B cell (primary cell): Measurements from ENCODE around the gene GARS1. TPM values are rescaled to one million over a fixed set of nuclear protein-coding genes. Genes with fewer than 3 reads are reported as not detected.

Experiments used
- ATAC-seq: fragments of 200-7000 bp; cut with Tn5 transposase; one replicate; pipeline ENCODE4 v1.10.0; 2021; ENCODE audit warnings: low read depth, mild to moderate bottlenecking, moderate number of reproducible peaks, moderate library complexity
- CTCF ChIA-PET: fragments of 350-600 bp; sonication (Branson Sonifier 250); formaldehyde crosslinking; loops from one replicate; lab custom pipeline; 2021; ENCODE audit warnings: antibody characterized with exemption, inconsistent platforms; lab: Charles Lee
- POLR2A ChIA-PET: fragments of 350-600 bp; sonication (Branson Sonifier 250); formaldehyde crosslinking; loops from one replicate; lab custom pipeline; 2021; ENCODE audit warnings: antibody characterized with exemption; lab: Charles Lee
- DNase-seq: peaks from one replicate; pipeline ENCODE4 v3.0.0; 2013
- H2AFZ ChIP-seq: 2 replicates; pipeline ENCODE4 v1.6.1; 2012; ENCODE audit warnings: mild to moderate bottlenecking, low read depth, low read length; ENCODE audit not compliant: insufficient read depth, poor library complexity, severe bottlenecking
- H3K27ac ChIP-seq, 2 donors: 1 replicate in 1 of 2; 2 replicates in 1 of 2; pipeline ENCODE4 v1.5.1; 2012 to 2013; ENCODE audit warnings: low read length in 2 of 2, mild to moderate bottlenecking in 2 of 2, moderate library complexity in 1 of 2
- H3K27me3 ChIP-seq, 4 experiments: fragments of 200-600 bp in 1 of 4; sonication (generic) in 1 of 4; replicated peaks in 1 of 4; 1 replicate in 2 of 4; 2 replicates in 2 of 4; pipeline versions ENCODE4 v1.6.1 to v1.7.0; 2013 to 2016; ENCODE audit warnings: low read length in 3 of 4, mild to moderate bottlenecking in 2 of 4, mixed read lengths in 1 of 4, moderate library complexity in 1 of 4; ENCODE audit not compliant: insufficient read depth in 4 of 4, control insufficient read depth in 3 of 4; ENCODE audit errors: control extremely low read depth in 1 of 4
- H3K36me3 ChIP-seq, 2 experiments: replicated peaks in 1 of 2; 1 replicate in 1 of 2; 2 replicates in 1 of 2; pipeline versions ENCODE4 v1.6.1 to v1.7.1; 2013; ENCODE audit warnings: low read length in 1 of 2; ENCODE audit not compliant: insufficient read depth in 2 of 2, control insufficient read depth in 1 of 2; ENCODE audit errors: control extremely low read depth in 1 of 2, extremely low read depth in 1 of 2
- H3K4me1 ChIP-seq, 2 donors: fragments of 200-600 bp in 1 of 2; sonication (generic) in 1 of 2; 1 replicate in 1 of 2; 2 replicates in 1 of 2; pipeline versions ENCODE4 v1.5.1 to v1.6.1; 2013 to 2017; ENCODE audit warnings: low read length in 2 of 2; ENCODE audit not compliant: control insufficient read depth in 2 of 2, insufficient read depth in 2 of 2
- H3K4me2 ChIP-seq: replicated peaks from 2 replicates; pipeline ENCODE3; 2012; ENCODE audit warnings: mild to moderate bottlenecking, low read depth, low read length; ENCODE audit not compliant: poor library complexity, severe bottlenecking
- H3K4me3 ChIP-seq, 5 experiments: fragments of 200-600 bp in 1 of 5; sonication (generic) in 1 of 5; 1 replicate in 3 of 5; 2 replicates in 2 of 5; pipeline versions ENCODE4 v1.5.1 to v1.7.0; 2011 to 2016; ENCODE audit warnings: low read length in 4 of 5, mild to moderate bottlenecking in 4 of 5, low read depth in 2 of 5, control low read depth in 1 of 5, moderate library complexity in 1 of 5; ENCODE audit not compliant: insufficient read depth in 1 of 5; ENCODE audit errors: control extremely low read depth in 1 of 5, extremely low read depth in 1 of 5
- H3K79me2 ChIP-seq: fragments of 200-600 bp; sonication (generic); one replicate; pipeline ENCODE4 v1.6.0; 2016; ENCODE audit warnings: low read length; ENCODE audit not compliant: control insufficient read depth, insufficient read depth
- H3K9ac ChIP-seq: fragments of 200-600 bp; sonication (generic); 2 replicates; pipeline ENCODE4 v1.6.1; 2017; ENCODE audit warnings: mild to moderate bottlenecking, low read length, moderate library complexity
- H3K9me3 ChIP-seq, 3 donors: one replicate each; pipeline versions ENCODE4 v1.6.1 to v1.7.1; 2013; ENCODE audit warnings: low read length in 2 of 3; ENCODE audit not compliant: control insufficient read depth in 2 of 3, insufficient read depth in 1 of 3; ENCODE audit errors: control extremely low read depth in 1 of 3
- H4K20me1 ChIP-seq: 2 replicates; pipeline ENCODE4 v1.6.0; 2012; ENCODE audit warnings: mild to moderate bottlenecking, low read length; ENCODE audit not compliant: insufficient read depth, control insufficient read depth, poor library complexity, severe bottlenecking
- H3K27ac Mint-ChIP-seq: one replicate; pipeline ENCODE4 v1.8.0; 2021; ENCODE audit warnings: mixed read lengths
- H3K27me3 Mint-ChIP-seq: one replicate; pipeline ENCODE4 v1.8.0; 2021; ENCODE audit warnings: mixed read lengths
- H3K4me1 Mint-ChIP-seq: one replicate; pipeline ENCODE4 v1.8.0; 2021; ENCODE audit warnings: mixed read lengths
- H3K4me3 Mint-ChIP-seq: one replicate; pipeline ENCODE4 v1.8.0; 2021; ENCODE audit warnings: mixed read lengths
- H3K9me3 Mint-ChIP-seq: one replicate; pipeline ENCODE4 v1.8.0; 2022; ENCODE audit warnings: mixed read lengths; ENCODE audit not compliant: insufficient read depth
- EZH2 ChIP-seq: IDR thresholded peaks from 2 replicates; pipeline ENCODE4 v1.6.1; 2012; ENCODE audit warnings: borderline replicate concordance, low read depth, mild to moderate bottlenecking, moderate library complexity, low read length; ENCODE audit not compliant: insufficient read depth, poor library complexity, severe bottlenecking
- WGBS: methylation state at CpG from one replicate; pipeline ENCODE4 v1.1.5; 2013; ENCODE audit warnings: missing lambda C conversion rate; ENCODE audit not compliant: insufficient coverage; 5-methylcytosine and 5-hydroxymethylcytosine counted together
- intact Hi-C: fragments of 100-400 bp; cut with micrococcal nuclease; formaldehyde crosslinking; loops from one replicate; pipeline ENCODE4 v1.10.0; 2022
- polyA plus RNA-seq: library from polyadenylated mRNA; depleted of rRNA; stranded (reverse); fragments of >200 nt; gene quantifications from 2 replicates; pipeline ENCODE4 v1.2.3, GENCODE V29; 2012
- total RNA-seq, 2 donors: library from RNA; stranded (reverse); fragments of 120-200 nt in 1 of 2; gene quantifications; 1 replicate in 1 of 2; 2 replicates in 1 of 2; pipeline versions ENCODE4 v1.2.3 to v1.2.4, GENCODE V29; 2013 to 2022
- TF ChIP-seq, protein P1 (sequence below): fragments of 200-600 bp; IDR thresholded peaks from one replicate; pipeline ENCODE4 v1.8.0; 2022; ENCODE audit warnings: antibody characterized with exemption, mild to moderate bottlenecking

Gene GARS1
- total and polyA plus RNA-seq, 2 donors (not counting 1 experiment from before 2014, with no cell fraction given), result 54.9 to 61.7 TPM

- 50% methylated on average over 12 of the region's 21 CpGs for WGBS
- ChIA-PET POLR2A (no interaction called here), CTCF (no interaction called here)
- Mint-ChIP-seq H3K9me3 (no peaks in the 10 kb centered on the region), H3K4me3 (no peak overlapping the region), H3K27ac (no peak overlapping the region), H3K27me3 (no peaks in the 10 kb centered on the region), H3K4me1 (no peaks in the 10 kb centered on the region)
- Histone ChIP-seq H3K9me3 (no peaks in the 10 kb centered on the region), H3K36me3 (no peaks in the 10 kb centered on the region), H3K4me3 (no peak overlapping the region), H4K20me1 (no peaks in the 10 kb centered on the region), H3K4me1 (no peaks in the 10 kb centered on the region), H3K79me2 (no peaks in the 10 kb centered on the region), H3K27ac (no peak overlapping the region), H3K9ac (no peak overlapping the region), H3K27me3 (no peaks in the 10 kb centered on the region), H2AFZ (no peak overlapping the region), H3K4me2 (no peak overlapping the region)
- TF ChIP-seq, protein P1, sequence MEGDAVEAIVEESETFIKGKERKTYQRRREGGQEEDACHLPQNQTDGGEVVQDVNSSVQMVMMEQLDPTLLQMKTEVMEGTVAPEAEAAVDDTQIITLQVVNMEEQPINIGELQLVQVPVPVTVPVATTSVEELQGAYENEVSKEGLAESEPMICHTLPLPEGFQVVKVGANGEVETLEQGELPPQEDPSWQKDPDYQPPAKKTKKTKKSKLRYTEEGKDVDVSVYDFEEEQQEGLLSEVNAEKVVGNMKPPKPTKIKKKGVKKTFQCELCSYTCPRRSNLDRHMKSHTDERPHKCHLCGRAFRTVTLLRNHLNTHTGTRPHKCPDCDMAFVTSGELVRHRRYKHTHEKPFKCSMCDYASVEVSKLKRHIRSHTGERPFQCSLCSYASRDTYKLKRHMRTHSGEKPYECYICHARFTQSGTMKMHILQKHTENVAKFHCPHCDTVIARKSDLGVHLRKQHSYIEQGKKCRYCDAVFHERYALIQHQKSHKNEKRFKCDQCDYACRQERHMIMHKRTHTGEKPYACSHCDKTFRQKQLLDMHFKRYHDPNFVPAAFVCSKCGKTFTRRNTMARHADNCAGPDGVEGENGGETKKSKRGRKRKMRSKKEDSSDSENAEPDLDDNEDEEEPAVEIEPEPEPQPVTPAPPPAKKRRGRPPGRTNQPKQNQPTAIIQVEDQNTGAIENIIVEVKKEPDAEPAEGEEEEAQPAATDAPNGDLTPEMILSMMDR, result no peak
- no peak for TF ChIP-seq EZH2
- DNase-seq, result no peak
- intact Hi-C loops, result no loop called here
- ATAC-seq, result no peak
Observed at GRCh38 chr7:30656006-30656957, 61.6 kb downstream of the GARS1 start.

GRCh38 chr7:30657131-30657530 is 62.5 kb downstream of the GARS1 start:
- Histone ChIP-seq H3K9me3 (no peaks in the 10 kb centered on the region), H3K9ac (no peak overlapping the region), H3K79me2 (no peaks in the 10 kb centered on the region), H3K4me2 (no peak overlapping the region), H3K4me3 (no peak overlapping the region), H4K20me1 (no peaks in the 10 kb centered on the region), H3K4me1 (no peaks in the 10 kb centered on the region), H2AFZ (no peak overlapping the region), H3K27ac (no peak overlapping the region), H3K27me3 (no peaks in the 10 kb centered on the region), H3K36me3 (no peaks in the 10 kb centered on the region)
- Mint-ChIP-seq H3K27ac (no peak overlapping the region), H3K4me1 (no peaks in the 10 kb centered on the region), H3K4me3 (no peak overlapping the region), H3K27me3 (peaks cover 2% of the 10 kb centered on the region), H3K9me3 (no peaks in the 10 kb centered on the region)
- intact Hi-C loops, result no loop called here
- TF ChIP-seq EZH2, result no peak
- TF ChIP-seq, protein P1, result no peak
- CTCF ChIA-PET, result no interaction called here
- POLR2A ChIA-PET, result no interaction called here
- 100% methylated on average over 1 of the region's 2 CpGs for WGBS
- no peak for ATAC-seq
- DNase-seq, result no peak
